ENCODE data around the gene LCAT.

The LCAT gene

DNA sequence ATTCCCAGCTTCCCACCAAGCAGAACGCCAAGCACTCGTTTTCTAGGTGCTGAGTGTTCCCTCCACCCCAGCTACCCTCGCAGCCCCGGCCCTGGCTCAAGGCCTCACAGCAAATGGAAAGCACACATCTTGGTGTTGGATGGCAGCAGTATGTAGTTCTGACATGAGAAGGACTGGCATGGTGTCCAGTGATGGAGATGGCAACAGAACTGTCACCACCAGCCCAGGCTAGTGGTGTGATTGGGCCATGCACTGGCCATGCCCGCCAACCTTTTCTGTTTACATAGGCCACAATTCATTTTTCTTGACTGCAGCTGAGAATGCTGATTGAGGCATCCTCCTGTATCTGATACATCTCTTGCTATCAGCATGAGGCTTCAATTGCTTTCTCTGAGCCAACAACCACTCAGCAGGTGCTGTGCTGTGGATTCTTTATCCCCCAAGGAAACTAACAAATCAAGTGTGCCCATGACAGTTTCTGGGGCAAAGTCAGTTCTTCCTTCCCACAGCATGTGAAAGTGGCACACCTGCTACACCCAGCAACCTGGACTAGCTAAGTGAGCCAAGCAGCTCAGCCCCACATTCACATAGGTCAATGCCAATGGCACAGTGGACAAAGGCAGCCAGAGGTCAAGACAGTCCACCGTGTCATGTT lies 20.7 kb upstream of the LCAT start:
- no peak for DNase-seq (ENCODE audit: low read depth in 1 of 2, low spot score in 1 of 2)
- no peak overlapping the region for H3K27ac ChIP-seq (replicated peaks)
- TF ChIP-seq POLR2AphosphoS5 (IDR thresholded peaks at IDR 0.05; ENCODE audit: low read depth): no peak
- TF ChIP-seq, protein P1, sequence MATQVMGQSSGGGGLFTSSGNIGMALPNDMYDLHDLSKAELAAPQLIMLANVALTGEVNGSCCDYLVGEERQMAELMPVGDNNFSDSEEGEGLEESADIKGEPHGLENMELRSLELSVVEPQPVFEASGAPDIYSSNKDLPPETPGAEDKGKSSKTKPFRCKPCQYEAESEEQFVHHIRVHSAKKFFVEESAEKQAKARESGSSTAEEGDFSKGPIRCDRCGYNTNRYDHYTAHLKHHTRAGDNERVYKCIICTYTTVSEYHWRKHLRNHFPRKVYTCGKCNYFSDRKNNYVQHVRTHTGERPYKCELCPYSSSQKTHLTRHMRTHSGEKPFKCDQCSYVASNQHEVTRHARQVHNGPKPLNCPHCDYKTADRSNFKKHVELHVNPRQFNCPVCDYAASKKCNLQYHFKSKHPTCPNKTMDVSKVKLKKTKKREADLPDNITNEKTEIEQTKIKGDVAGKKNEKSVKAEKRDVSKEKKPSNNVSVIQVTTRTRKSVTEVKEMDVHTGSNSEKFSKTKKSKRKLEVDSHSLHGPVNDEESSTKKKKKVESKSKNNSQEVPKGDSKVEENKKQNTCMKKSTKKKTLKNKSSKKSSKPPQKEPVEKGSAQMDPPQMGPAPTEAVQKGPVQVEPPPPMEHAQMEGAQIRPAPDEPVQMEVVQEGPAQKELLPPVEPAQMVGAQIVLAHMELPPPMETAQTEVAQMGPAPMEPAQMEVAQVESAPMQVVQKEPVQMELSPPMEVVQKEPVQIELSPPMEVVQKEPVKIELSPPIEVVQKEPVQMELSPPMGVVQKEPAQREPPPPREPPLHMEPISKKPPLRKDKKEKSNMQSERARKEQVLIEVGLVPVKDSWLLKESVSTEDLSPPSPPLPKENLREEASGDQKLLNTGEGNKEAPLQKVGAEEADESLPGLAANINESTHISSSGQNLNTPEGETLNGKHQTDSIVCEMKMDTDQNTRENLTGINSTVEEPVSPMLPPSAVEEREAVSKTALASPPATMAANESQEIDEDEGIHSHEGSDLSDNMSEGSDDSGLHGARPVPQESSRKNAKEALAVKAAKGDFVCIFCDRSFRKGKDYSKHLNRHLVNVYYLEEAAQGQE (IDR thresholded peaks at IDR 0.05; ENCODE audit: insufficient replicate concordance, low read depth): no peak
- TF ChIP-seq GABPA (IDR thresholded peaks at IDR 0.05; ENCODE audit: low read depth): no peak
- TF ChIP-seq SPI1 (IDR thresholded peaks at IDR 0.05; ENCODE audit: borderline replicate concordance, low read depth): no peak
- TF ChIP-seq, protein P2, sequence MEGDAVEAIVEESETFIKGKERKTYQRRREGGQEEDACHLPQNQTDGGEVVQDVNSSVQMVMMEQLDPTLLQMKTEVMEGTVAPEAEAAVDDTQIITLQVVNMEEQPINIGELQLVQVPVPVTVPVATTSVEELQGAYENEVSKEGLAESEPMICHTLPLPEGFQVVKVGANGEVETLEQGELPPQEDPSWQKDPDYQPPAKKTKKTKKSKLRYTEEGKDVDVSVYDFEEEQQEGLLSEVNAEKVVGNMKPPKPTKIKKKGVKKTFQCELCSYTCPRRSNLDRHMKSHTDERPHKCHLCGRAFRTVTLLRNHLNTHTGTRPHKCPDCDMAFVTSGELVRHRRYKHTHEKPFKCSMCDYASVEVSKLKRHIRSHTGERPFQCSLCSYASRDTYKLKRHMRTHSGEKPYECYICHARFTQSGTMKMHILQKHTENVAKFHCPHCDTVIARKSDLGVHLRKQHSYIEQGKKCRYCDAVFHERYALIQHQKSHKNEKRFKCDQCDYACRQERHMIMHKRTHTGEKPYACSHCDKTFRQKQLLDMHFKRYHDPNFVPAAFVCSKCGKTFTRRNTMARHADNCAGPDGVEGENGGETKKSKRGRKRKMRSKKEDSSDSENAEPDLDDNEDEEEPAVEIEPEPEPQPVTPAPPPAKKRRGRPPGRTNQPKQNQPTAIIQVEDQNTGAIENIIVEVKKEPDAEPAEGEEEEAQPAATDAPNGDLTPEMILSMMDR (IDR thresholded peaks at IDR 0.05; ENCODE audit: insufficient read depth, low read length): no peak
- H3K27me3 ChIP-seq (ENCODE audit: insufficient read depth, poor library complexity, severe bottlenecking): no peaks in the 10 kb centered on the region
- no peak overlapping the region for H3K4me3 ChIP-seq (replicated peaks; ENCODE audit: insufficient read depth, low read length)

DNA sequence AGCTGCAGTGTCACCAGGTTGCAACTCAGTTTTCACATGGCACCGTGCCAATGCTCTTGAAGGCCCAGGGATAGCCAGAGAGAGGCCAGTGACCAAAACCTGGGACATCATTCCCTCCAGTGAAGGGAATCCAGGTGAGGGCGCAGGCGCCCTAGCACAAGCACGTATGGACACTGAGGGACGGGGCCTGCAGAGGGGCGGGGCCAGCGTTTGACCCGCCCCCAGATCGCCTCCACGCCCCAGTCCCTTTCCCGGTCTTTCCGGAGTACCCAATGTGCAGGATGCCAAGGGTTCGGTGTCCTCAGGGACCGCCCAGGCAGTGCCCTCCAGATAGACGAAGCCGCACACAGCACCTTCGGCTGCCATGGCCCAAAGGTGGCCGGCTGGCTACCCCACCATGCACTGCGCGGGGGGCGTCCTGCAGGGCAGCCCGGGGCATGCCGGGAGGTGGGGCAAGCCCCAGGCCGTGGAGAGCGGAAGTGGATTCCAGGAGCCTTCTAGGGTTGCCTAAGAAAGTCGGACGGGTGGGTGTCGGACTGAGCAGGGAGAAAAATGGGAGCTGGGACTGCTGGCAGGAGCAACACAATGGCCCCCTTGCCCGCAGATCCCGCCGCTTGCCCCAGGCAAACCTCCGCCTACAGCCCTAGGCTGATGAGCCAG lies 19.9 kb upstream of the LCAT start:
- Histone ChIP-seq H3K27ac (replicated peaks) (no peak overlapping the region), H3K4me3 (replicated peaks; ENCODE audit: insufficient read depth, low read length) (no peak overlapping the region), H3K27me3 (ENCODE audit: insufficient read depth, poor library complexity, severe bottlenecking) (no peaks in the 10 kb centered on the region)
- DNase-seq (ENCODE audit: low read depth in 1 of 2, low spot score in 1 of 2): no peak
- TF ChIP-seq SPI1 (IDR thresholded peaks at IDR 0.05; ENCODE audit: borderline replicate concordance, low read depth) (no peak), POLR2AphosphoS5 (IDR thresholded peaks at IDR 0.05; ENCODE audit: low read depth) (no peak), GABPA (IDR thresholded peaks at IDR 0.05; ENCODE audit: low read depth) (no peak)
- TF ChIP-seq, protein P2 (IDR thresholded peaks at IDR 0.05; ENCODE audit: insufficient read depth, low read length): no peak
- TF ChIP-seq, protein P1 (IDR thresholded peaks at IDR 0.05; ENCODE audit: insufficient replicate concordance, low read depth): no peak

DNA sequence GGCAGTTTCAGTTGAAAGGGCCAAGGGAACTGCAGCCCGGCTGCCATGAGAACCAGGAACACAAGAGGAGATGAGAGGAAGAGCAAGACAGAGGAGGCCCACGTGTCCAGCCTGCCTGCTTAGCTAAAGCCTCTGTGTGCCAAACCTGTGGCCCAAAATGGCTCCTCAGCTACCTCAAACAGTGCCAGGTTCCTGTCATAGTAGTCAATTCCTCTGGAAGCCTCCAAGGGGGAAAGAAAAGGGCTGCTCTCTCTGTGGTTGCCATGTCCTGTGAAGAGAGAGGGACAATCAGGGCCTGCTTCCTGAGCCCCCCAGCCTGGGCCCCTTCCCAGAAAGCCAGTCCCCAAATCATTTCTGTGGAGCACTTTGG lies 19.4 kb upstream of the LCAT start:
- Histone ChIP-seq H3K27me3 (ENCODE audit: insufficient read depth, poor library complexity, severe bottlenecking) (no peaks in the 10 kb centered on the region), H3K4me3 (replicated peaks; ENCODE audit: insufficient read depth, low read length) (no peak overlapping the region), H3K27ac (replicated peaks) (no peak overlapping the region)
- no peak for DNase-seq (ENCODE audit: low read depth in 1 of 2, low spot score in 1 of 2)
- TF ChIP-seq, protein P2 (IDR thresholded peaks at IDR 0.05; ENCODE audit: insufficient read depth, low read length): no peak
- TF ChIP-seq POLR2AphosphoS5 (IDR thresholded peaks at IDR 0.05; ENCODE audit: low read depth) (no peak), GABPA (IDR thresholded peaks at IDR 0.05; ENCODE audit: low read depth) (no peak), SPI1 (IDR thresholded peaks at IDR 0.05; ENCODE audit: borderline replicate concordance, low read depth) (no peak)
- TF ChIP-seq, protein P1 (IDR thresholded peaks at IDR 0.05; ENCODE audit: insufficient replicate concordance, low read depth): no peak
